PC-3 (cell line): Measurements from ENCODE around the gene XPC. TPM values are rescaled to one million over a fixed set of nuclear protein-coding genes. Genes with fewer than 3 reads are reported as not detected.

ENCODE experiments used
- ATAC-seq: fragments of 200-7000 bp; cut with Tn5 transposase; 2 replicates; pipeline ENCODE4 v1.9.1; 2020; ENCODE audit warnings: mild to moderate bottlenecking, moderate library complexity
- BruUV-seq: library from RNA; stranded (reverse); fragments of 400-500 nt; replicated peaks from 2 replicates; lab custom pipeline; 2021; lab: Mats Ljungman, UMichigan
- CTCF ChIA-PET: fragments of 300-600 bp; sonication (Branson Sonifier 250); formaldehyde crosslinking; loops from one replicate; lab custom pipeline; 2022; ENCODE audit warnings: antibody characterized with exemption; lab: Charles Lee
- POLR2A ChIA-PET: fragments of 300-600 bp; sonication (Branson Sonifier 250); formaldehyde crosslinking; loops from one replicate; lab custom pipeline; 2022; ENCODE audit warnings: antibody characterized with exemption; ENCODE audit not compliant: unreplicated experiment; lab: Charles Lee
- DNase-seq: peaks from one replicate; pipeline ENCODE4 v3.0.0-alpha.2; 2015
- H2AFZ ChIP-seq: fragments of 300-600 bp; sonication (generic); 2 replicates; pipeline ENCODE4 v1.6.0; 2016; ENCODE audit warnings: antibody characterized with exemption, low read length
- H3F3A ChIP-seq: fragments of 300-600 bp; sonication (generic); one replicate; pipeline ENCODE4 v1.6.0; 2017; ENCODE audit warnings: antibody characterized with exemption, low read length, control low read depth, mild to moderate bottlenecking; ENCODE audit not compliant: unreplicated experiment
- H3K27ac ChIP-seq: fragments of 300-600 bp; sonication (generic); 2 replicates; pipeline ENCODE4 v1.5.1; 2016; ENCODE audit warnings: mild to moderate bottlenecking, low read length
- H3K27me3 ChIP-seq: fragments of 300-600 bp; sonication (generic); 2 replicates; pipeline ENCODE4 v1.6.1; 2016; ENCODE audit warnings: low read length, mixed read lengths
- H3K36me3 ChIP-seq: fragments of 300-600 bp; sonication (generic); 2 replicates; pipeline ENCODE4 v1.6.1; 2016; ENCODE audit warnings: low read depth, mixed run types, low read length, mixed read lengths
- H3K4me1 ChIP-seq: fragments of 300-600 bp; sonication (generic); 2 replicates; pipeline ENCODE4 v1.5.1; 2016; ENCODE audit warnings: low read length; ENCODE audit not compliant: insufficient read depth
- H3K4me2 ChIP-seq: fragments of 300-600 bp; sonication (generic); 2 replicates; pipeline ENCODE4 v1.6.0; 2016; ENCODE audit warnings: low read length
- H3K4me3 ChIP-seq: fragments of 300-600 bp; sonication (generic); 2 replicates; pipeline ENCODE4 v1.5.1; 2016; ENCODE audit warnings: mild to moderate bottlenecking, low read length, mixed read lengths
- H3K79me2 ChIP-seq: fragments of 300-600 bp; sonication (generic); 2 replicates; pipeline ENCODE4 v1.6.1; 2017; ENCODE audit warnings: low read length, mixed read lengths
- H3K9ac ChIP-seq: fragments of 300-600 bp; sonication (generic); 2 replicates; pipeline ENCODE4 v1.6.0; 2016; ENCODE audit warnings: mild to moderate bottlenecking, low read length
- H3K9me2 ChIP-seq: fragments of 300-600 bp; sonication (generic); replicated peaks from 2 replicates; pipeline ENCODE4 v1.6.1; 2016; ENCODE audit warnings: mixed run types, low read length, mixed read lengths
- H3K9me3 ChIP-seq: fragments of 300-600 bp; sonication (generic); 2 replicates; pipeline ENCODE4 v1.6.1; 2016; ENCODE audit warnings: low read length, mixed read lengths
- H4K20me1 ChIP-seq: fragments of 300-600 bp; sonication (generic); 2 replicates; pipeline ENCODE4 v1.6.1; 2016; ENCODE audit warnings: low read length, mixed read lengths
- EZH2 ChIP-seq: fragments of 300-600 bp; sonication (generic); IDR thresholded peaks from one replicate; pipeline ENCODE4 v1.6.1; 2017; ENCODE audit warnings: antibody characterized with exemption, mild to moderate bottlenecking, low read length; ENCODE audit not compliant: unreplicated experiment
- EZH2phosphoT487 ChIP-seq: fragments of 300-600 bp; sonication (generic); IDR thresholded peaks from 2 replicates; pipeline ENCODE4 v1.6.1; 2018; ENCODE audit warnings: mild to moderate bottlenecking, antibody characterized with exemption, low read length, borderline replicate concordance
- intact Hi-C: fragments of 100-400 bp; cut with micrococcal nuclease; formaldehyde crosslinking; loops from 2 replicates; pipeline ENCODE4 v1.9.0; 2023
- total RNA-seq: library from RNA; depleted of rRNA; stranded (reverse); fragments of >200 nt; gene quantifications from 2 replicates; pipeline ENCODE4 v1.2.3, GENCODE V29; 2014
- TF ChIP-seq, protein P1 (sequence below): fragments of 300-600 bp; sonication (generic); conservative IDR thresholded peaks from 2 replicates; pipeline ENCODE4 v1.5.1; 2017; ENCODE audit warnings: antibody characterized with exemption, low read depth, mild to moderate bottlenecking, low read length

XPC gene
- total RNA-seq, 1 experiment from 2014 or later: 24.3 TPM

DNA sequence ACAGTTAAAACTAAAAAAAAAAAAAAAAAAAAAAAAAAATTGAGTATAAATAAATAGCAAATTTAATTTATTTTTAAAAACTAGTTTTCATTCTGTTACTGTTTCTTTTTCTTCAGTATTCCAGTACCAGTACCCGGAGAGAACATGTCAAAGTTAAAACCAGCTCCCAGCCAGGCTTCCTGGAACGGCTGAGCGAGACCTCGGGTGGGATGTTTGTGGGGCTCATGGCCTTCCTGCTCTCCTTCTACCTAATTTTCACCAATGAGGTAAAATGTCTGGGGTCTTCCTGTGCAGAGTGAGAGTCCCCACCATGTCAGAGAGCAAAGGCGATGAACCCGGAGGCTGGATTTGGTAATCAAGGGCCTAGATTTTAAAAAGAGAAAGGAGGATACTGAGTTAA is 49.1 kb downstream of the XPC start:
- Histone ChIP-seq H3K4me3 (no peak overlapping the region), H3K9ac (no peak overlapping the region), H3K4me2 (no peak overlapping the region), H3K27me3 (no peaks in the 10 kb centered on the region), H4K20me1 (peaks cover 30% of the 10 kb centered on the region), H3K79me2 (peaks cover 49% of the 10 kb centered on the region), H3K9me2 (no peaks in the 10 kb centered on the region), H3K4me1 (peaks cover 11% of the 10 kb centered on the region), H3K9me3 (no peaks in the 10 kb centered on the region), H3K36me3 (peaks cover 52% of the 10 kb centered on the region), H3F3A (no peaks in the 10 kb centered on the region), H3K27ac (no peak overlapping the region), H2AFZ (no peak overlapping the region)
- intact Hi-C loops: loop anchor here (10.0 kb wide), 1 partner anchor 474 kb away; no protein-coding TSS in a partner anchor
- ATAC-seq: no peak
- POLR2A ChIA-PET: no interaction called here
- BruUV-seq: no TSS peak
- no peak for TF ChIP-seq EZH2
- TF ChIP-seq, protein P1, sequence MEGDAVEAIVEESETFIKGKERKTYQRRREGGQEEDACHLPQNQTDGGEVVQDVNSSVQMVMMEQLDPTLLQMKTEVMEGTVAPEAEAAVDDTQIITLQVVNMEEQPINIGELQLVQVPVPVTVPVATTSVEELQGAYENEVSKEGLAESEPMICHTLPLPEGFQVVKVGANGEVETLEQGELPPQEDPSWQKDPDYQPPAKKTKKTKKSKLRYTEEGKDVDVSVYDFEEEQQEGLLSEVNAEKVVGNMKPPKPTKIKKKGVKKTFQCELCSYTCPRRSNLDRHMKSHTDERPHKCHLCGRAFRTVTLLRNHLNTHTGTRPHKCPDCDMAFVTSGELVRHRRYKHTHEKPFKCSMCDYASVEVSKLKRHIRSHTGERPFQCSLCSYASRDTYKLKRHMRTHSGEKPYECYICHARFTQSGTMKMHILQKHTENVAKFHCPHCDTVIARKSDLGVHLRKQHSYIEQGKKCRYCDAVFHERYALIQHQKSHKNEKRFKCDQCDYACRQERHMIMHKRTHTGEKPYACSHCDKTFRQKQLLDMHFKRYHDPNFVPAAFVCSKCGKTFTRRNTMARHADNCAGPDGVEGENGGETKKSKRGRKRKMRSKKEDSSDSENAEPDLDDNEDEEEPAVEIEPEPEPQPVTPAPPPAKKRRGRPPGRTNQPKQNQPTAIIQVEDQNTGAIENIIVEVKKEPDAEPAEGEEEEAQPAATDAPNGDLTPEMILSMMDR: no peak
- CTCF ChIA-PET: no interaction called here
- DNase-seq: no peak

DNA sequence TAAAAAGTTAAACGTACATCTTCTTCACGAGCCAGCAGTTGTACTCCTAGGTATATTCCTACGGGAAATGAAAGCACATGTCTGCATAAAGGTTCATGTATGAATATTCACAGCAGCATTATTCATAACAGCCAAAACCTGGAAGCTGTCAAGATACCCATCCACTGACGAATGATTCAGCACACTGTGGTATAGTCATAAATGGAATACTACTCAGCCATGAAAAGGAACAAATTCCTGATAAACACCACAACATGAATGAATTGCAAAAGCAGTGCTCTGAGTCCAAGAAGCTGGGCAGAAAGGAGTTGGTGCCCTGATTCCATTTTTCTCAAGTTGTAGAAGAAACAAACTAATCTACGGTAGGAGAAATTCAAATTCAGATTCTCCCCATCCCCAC is 49.7 kb downstream of the XPC start:
- Histone ChIP-seq H3K4me1 (peaks cover 11% of the 10 kb centered on the region), H2AFZ (no peak overlapping the region), H3K36me3 (peaks cover 46% of the 10 kb centered on the region), H3K9ac (no peak overlapping the region), H3K4me3 (no peak overlapping the region), H3F3A (no peaks in the 10 kb centered on the region), H3K4me2 (no peak overlapping the region), H3K27me3 (no peaks in the 10 kb centered on the region), H3K27ac (no peak overlapping the region), H3K79me2 (peaks cover 54% of the 10 kb centered on the region), H3K9me3 (no peaks in the 10 kb centered on the region), H4K20me1 (peaks cover 30% of the 10 kb centered on the region), H3K9me2 (no peaks in the 10 kb centered on the region)
- TF ChIP-seq, protein P1: no peak
- TF ChIP-seq EZH2phosphoT487 (no peak), EZH2 (no peak)
- intact Hi-C loops: loop anchor here (10.0 kb wide), 1 partner anchor 474 kb away; no protein-coding TSS in a partner anchor
- ATAC-seq (no peak), DNase-seq (no peak)
- no TSS peak for BruUV-seq
- POLR2A ChIA-PET: no interaction called here
- CTCF ChIA-PET: no interaction called here

DNA sequence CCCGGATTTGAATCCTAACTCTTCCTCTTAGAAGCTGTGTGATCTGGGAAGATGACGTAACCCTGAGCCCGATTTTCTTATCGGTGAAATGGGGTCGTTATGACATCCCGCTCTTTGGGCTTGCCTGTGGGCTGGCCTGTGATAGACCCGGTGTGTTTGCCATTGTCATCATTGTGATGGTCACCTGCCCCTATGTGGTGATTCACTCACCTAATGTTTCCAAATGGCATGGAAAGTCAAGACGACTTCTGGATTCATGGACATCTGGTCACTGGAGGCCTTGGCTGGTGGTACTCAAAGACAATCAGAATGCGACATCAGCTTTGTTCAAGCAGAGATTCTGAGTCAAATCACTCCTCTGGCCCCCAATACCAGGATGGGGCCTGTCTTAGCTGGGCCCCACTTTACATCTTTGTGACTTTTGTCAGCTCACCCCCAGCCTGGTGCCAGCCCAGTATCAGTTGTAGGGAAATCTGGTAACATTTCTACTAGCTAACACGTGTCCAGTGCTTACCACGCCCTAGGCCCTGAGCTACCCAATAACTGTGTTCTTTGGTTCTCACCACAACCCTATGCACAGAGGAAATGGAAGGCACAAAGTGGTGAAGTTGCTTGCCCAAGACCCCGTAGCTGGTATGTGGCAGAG is 50.8 kb downstream of the XPC start:
- ChIA-PET CTCF (no interaction called here), POLR2A (no interaction called here)
- Histone ChIP-seq H3K4me3 (no peak overlapping the region), H3K9me2 (no peaks in the 10 kb centered on the region), H3K36me3 (peaks cover 37% of the 10 kb centered on the region), H3F3A (no peaks in the 10 kb centered on the region), H3K4me2 (no peak overlapping the region), H2AFZ (no peak overlapping the region), H3K79me2 (peaks cover 65% of the 10 kb centered on the region), H4K20me1 (peaks cover 30% of the 10 kb centered on the region), H3K9ac (no peak overlapping the region), H3K27me3 (no peaks in the 10 kb centered on the region), H3K4me1 (peaks cover 22% of the 10 kb centered on the region), H3K27ac (no peak overlapping the region), H3K9me3 (no peaks in the 10 kb centered on the region)
- TF ChIP-seq, protein P1: no peak
- TF ChIP-seq EZH2 (no peak), EZH2phosphoT487 (no peak)
- ATAC-seq: no peak
- BruUV-seq: no TSS peak
- intact Hi-C loops: loop anchor here (10.0 kb wide), 1 partner anchor 473 kb away; no protein-coding TSS in a partner anchor
- no peak for DNase-seq
